ENCODE results near the gene TRIO.

GRCh38 chr5:14351086-14351661 is 208.0 kb downstream of the TRIO start:
- TF ChIP-seq CTCF (IDR thresholded peaks at IDR 0.05 in 2 of 3, conservative IDR thresholded peaks at IDR 0.05 in 1 of 3; ENCODE audit: control insufficient read depth in 2 of 3, extremely low read depth in 1 of 3, insufficient read depth in 1 of 3, low read depth in 3 of 3, low read length in 3 of 3) (no peak), FOXM1 (IDR thresholded peaks at IDR 0.05; ENCODE audit: low read depth, low read length) (no peak), RAD21 (IDR thresholded peaks at IDR 0.05; ENCODE audit: insufficient read depth, low read depth, low read length) (no peak), LARP7 (IDR thresholded peaks at IDR 0.05) (no peak), CHD4 (IDR thresholded peaks at IDR 0.05) (no peak), MEF2A (IDR thresholded peaks at IDR 0.05; ENCODE audit: insufficient read depth, low read depth, low read length) (no peak), CHD1 (IDR thresholded peaks at IDR 0.05; ENCODE audit: low read depth, low read length) (no peak), NR2C1 (IDR thresholded peaks at IDR 0.05) (no peak), ELK1 (IDR thresholded peaks at IDR 0.05; ENCODE audit: low read depth, low read length) (no peak), POLR2A (IDR thresholded peaks at IDR 0.05; ENCODE audit: low read depth, low read length) (no peak), USF1 (IDR thresholded peaks at IDR 0.05; ENCODE audit: borderline replicate concordance, extremely low read length, insufficient read depth, low read depth, low read length) (no peak), NFYB (IDR thresholded peaks at IDR 0.05; ENCODE audit: insufficient read depth, low read depth, low read length) (no peak)
